NT2/D1 (cell line): ENCODE measurements around the gene NRIP1.

Source experiments
- YY1 ChIP-seq: IDR thresholded peaks from 2 replicates; pipeline ENCODE4 v1.6.1; 2011; ENCODE audit not compliant: insufficient read length, insufficient read depth
- ZNF274 ChIP-seq: IDR thresholded peaks from 2 replicates; pipeline ENCODE4 v1.6.1; 2011; ENCODE audit warnings: mild to moderate bottlenecking, low read depth, low read length

- no peak for TF ChIP-seq YY1
- no peak for TF ChIP-seq ZNF274
Measured at GRCh38 chr21:15058854-15059263, 5.9 kb downstream of the NRIP1 start.
